Eye (tissue), 1 donor: Measurements from ENCODE around the gene STAG1.

ENCODE experiments used
- DNase-seq: peaks from one replicate; pipeline ENCODE4 v3.0.0-alpha.2; 2015

Gene STAG1

DNA sequence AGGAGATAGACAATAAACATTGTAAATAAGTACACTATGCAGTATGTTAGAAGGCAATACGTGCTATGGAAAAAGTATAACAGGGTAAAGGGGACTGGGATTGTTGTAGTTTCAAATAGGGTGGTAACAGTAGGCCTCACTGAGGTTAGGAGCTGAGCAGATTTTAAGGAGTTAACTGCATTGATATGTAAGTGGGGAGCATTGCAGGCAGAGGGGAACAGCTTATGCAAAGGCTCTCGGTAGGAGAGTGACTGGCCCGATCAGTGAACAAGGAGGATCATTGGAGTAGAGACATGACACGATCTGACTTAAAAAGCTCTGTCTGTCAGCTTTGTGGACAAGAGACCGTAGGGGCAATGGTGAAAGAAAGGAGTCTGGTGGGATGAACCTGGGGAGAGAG, 455.2 kb downstream of the STAG1 start:
- no peak for DNase-seq

GRCh38 chr3:136294176-136294575, 458.0 kb downstream of the STAG1 start:
- no peak for DNase-seq

GRCh38 chr3:136293279-136293678, 458.9 kb downstream of the STAG1 start:
- DNase-seq, result no peak

- no peak for DNase-seq
Observed at GRCh38 chr3:136292500-136292899, 459.7 kb downstream of the STAG1 start.

DNA sequence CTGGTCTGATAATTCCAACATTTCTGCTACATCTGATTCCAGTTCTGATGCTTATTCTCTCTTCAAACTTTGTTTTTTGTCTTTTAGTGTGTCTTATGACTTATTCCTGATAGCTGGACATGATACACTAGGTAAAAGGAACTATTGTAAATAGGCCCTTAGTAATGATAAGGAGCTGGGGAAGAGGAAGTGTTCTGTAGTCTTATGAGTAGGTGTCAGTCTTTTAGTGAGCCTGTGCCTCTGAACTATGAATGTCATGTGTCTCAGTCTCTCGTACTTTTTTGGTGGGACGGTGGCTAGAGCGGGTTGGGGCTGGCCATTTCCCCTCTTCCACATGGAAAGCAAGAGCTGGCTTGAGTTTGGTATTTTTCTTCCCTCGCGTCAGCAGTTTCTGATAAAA, 460.9 kb downstream of the STAG1 start:
- no peak for DNase-seq
